KMS-11 (cell line): ENCODE measurements around the gene RPS18.
A peak's percentile ranks its signal among the peaks of the same experiment; 100 is the strongest.

Source experiments
- H2AFZ ChIP-seq: fragments of 200-600 bp; sonication (generic); 2 replicates; pipeline ENCODE4 v1.6.1; 2016; ENCODE audit warnings: antibody characterized with exemption, mixed run types, low read depth
- H3K27ac ChIP-seq: fragments of 200-600 bp; sonication (generic); 2 replicates; pipeline ENCODE4 v1.6.1; 2016; ENCODE audit warnings: mild to moderate bottlenecking, mixed run types
- H3K27me3 ChIP-seq: fragments of 200-600 bp; sonication (generic); 2 replicates; pipeline ENCODE4 v1.6.1; 2017; ENCODE audit warnings: mild to moderate bottlenecking, low read depth, mixed run types, moderate library complexity; ENCODE audit not compliant: insufficient read depth
- H3K36me3 ChIP-seq: fragments of 200-600 bp; sonication (generic); 2 replicates; pipeline ENCODE4 v1.6.1; 2017; ENCODE audit warnings: mild to moderate bottlenecking, mixed run types; ENCODE audit not compliant: insufficient read depth
- H3K4me1 ChIP-seq: fragments of 200-600 bp; sonication (generic); 2 replicates; pipeline ENCODE4 v1.6.1; 2016; ENCODE audit warnings: mild to moderate bottlenecking, low read depth, mixed run types; ENCODE audit not compliant: poor library complexity, severe bottlenecking
- H3K4me2 ChIP-seq: fragments of 200-600 bp; sonication (generic); 2 replicates; pipeline ENCODE4 v1.7.0; 2016; ENCODE audit warnings: mild to moderate bottlenecking, mixed run types
- H3K4me3 ChIP-seq: fragments of 200-600 bp; sonication (generic); IDR thresholded peaks from 2 replicates; pipeline ENCODE4 v1.6.1; 2017; ENCODE audit warnings: low read depth, low read length, mixed read lengths; ENCODE audit not compliant: insufficient read depth
- H3K79me2 ChIP-seq: fragments of 200-600 bp; sonication (generic); 2 replicates; pipeline ENCODE4 v1.6.1; 2016; ENCODE audit warnings: low read depth, mixed run types; ENCODE audit not compliant: insufficient read depth
- H3K9ac ChIP-seq: fragments of 200-600 bp; sonication (generic); 2 replicates; pipeline ENCODE4 v1.6.1; 2016; ENCODE audit warnings: mild to moderate bottlenecking, mixed run types
- H4K20me1 ChIP-seq: fragments of 200-600 bp; sonication (generic); 2 replicates; pipeline ENCODE4 v1.6.1; 2016; ENCODE audit warnings: mild to moderate bottlenecking, mixed run types; ENCODE audit not compliant: insufficient read depth
- CTCF ChIP-seq: fragments of 200-600 bp; sonication (generic); conservative IDR thresholded peaks from 2 replicates; pipeline ENCODE4 v1.6.1; 2017; ENCODE audit warnings: low read depth, mild to moderate bottlenecking, antibody characterized with exemption, low read length, moderate library complexity, mixed read lengths

The RPS18 gene

GRCh38 chr6:33295621-33296369 lies 23.9 kb downstream of the RPS18 start:
- H3K27me3 ChIP-seq, result no peaks in the 10 kb centered on the region
- H3K9ac ChIP-seq, result no peak overlapping the region
- no peak overlapping the region for H3K4me3 ChIP-seq
- no peak for TF ChIP-seq CTCF
- no peaks in the 10 kb centered on the region for H3K79me2 ChIP-seq
- H3K4me1 ChIP-seq, result peaks cover 16% of the 10 kb centered on the region
- H2AFZ ChIP-seq, result no peak overlapping the region
- H3K27ac ChIP-seq, result no peak overlapping the region
- no peaks in the 10 kb centered on the region for H4K20me1 ChIP-seq
- H3K4me2 ChIP-seq, result no peak overlapping the region
- H3K36me3 ChIP-seq, result no peaks in the 10 kb centered on the region

DNA sequence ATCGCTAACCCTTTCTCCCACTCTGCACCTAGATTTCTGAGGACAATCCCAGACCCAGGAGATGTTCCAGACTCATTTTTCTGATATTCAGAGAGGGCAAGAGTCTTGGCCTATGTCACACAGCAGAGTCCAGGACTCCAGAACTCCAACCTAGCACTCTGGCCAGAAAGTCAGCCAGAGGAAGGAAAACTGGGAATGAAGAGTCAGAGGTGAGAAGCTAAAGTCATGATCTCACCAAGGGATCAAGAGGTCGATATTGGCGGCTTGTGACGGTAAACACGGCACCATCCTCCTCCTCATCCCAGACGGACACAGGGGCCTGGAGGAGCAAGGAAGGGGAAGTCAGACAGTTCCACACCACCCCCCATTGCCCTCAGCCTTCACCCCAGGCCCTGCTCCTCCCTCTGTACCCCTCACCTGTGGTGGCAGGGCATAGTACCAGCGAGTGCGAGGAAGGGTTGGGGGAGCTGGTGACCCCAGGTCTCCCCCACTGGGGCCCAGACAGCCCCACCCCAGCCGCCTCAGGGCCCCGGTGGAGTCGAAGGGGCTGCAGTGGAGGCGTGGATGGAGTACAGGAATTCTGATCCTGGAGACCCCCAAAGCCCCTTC lies 25.0 kb downstream of the RPS18 start:
- H3K27me3 ChIP-seq, result no peaks in the 10 kb centered on the region
- H3K79me2 ChIP-seq, result no peaks in the 10 kb centered on the region
- no peak for TF ChIP-seq CTCF
- no peaks in the 10 kb centered on the region for H3K36me3 ChIP-seq
- H4K20me1 ChIP-seq, result no peaks in the 10 kb centered on the region
- H3K4me2 ChIP-seq, result peak overlapping the region; percentile 68; the same call in 1 of the 2 replicates
- H3K9ac ChIP-seq, result no peak overlapping the region
- no peak overlapping the region for H2AFZ ChIP-seq
- no peak overlapping the region for H3K27ac ChIP-seq
- H3K4me1 ChIP-seq, result peaks cover 13% of the 10 kb centered on the region
- H3K4me3 ChIP-seq, result no peak overlapping the region

DNA sequence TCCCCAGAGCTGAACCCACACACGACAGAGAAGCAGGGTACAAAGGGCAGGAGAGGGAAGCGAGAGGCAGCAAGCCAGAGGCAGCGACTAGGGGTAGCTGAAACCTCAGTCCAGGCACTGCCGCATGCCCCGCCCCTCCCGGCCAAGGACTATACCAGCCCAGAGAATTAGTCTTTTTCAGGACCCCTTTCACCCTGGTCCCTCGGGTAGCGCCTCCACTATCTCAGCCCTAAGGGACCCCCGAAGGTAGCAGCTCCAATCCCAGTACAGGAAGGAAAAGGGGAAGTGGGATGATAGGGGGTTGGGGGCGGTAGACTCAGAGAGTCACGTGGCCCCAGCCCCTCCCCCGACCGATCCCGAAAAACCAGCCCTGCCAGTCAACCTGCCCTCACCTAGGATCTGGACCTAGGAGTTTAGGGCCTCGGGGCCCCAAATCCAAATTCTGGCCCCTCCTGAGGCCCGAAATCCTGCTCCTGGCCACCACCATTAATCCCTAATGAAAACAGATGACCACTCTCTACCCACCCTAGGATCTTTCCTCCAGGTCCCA lies 25.6 kb downstream of the RPS18 start:
- H2AFZ ChIP-seq, result no peak overlapping the region
- TF ChIP-seq CTCF, result no peak
- peak overlapping the region; percentile 68 for H3K4me2 ChIP-seq
- no peaks in the 10 kb centered on the region for H3K27me3 ChIP-seq
- H4K20me1 ChIP-seq, result no peaks in the 10 kb centered on the region
- no peak overlapping the region for H3K4me3 ChIP-seq
- no peak overlapping the region; the same call in 1 of the 2 replicates for H3K9ac ChIP-seq
- peaks cover 13% of the 10 kb centered on the region for H3K4me1 ChIP-seq
- no peaks in the 10 kb centered on the region for H3K79me2 ChIP-seq
- no peak overlapping the region; the same call in 1 of the 2 replicates for H3K27ac ChIP-seq
- H3K36me3 ChIP-seq, result no peaks in the 10 kb centered on the region

DNA sequence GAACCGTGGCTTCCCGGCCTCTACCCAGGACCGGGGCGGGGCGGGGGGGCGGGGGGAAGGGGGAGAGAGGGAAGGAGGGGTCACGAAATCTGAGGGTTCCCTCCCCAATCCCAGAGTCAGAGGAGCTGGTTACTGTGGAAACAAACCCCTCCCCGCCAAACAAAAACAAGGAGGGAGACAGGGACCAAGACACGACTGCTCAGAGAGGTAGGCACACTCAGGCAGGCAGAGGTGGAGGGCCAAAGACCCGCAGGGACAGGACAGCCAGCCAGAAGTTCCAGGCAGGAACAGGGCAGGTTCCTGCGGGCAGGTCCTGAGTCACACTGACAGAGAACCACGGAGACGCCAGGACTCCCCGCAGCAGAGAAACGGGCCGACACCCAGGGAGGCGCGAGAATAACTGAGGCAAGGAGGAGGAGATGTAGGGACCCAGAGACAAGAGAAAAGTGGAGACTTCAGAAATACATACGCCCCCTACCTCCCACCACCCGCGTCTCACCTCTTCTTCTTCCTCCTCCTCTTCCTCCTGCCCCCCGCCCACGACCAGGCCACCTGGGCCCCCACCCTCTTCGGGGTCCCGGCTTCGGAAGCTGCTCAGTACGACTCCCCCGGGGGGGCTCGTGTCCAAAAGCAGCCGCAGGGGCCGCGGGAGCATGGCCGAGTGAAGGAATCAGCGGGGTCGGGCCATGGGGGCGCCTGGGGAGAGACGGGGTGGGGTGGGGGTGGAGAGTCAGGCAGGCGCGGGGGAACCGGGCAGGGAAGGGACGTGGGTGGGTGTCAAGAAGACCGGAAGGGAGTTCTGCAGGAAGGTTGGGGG lies 26.3 kb downstream of the RPS18 start:
- Histone ChIP-seq H3K4me2 (peak overlapping the region; percentile 93), H3K27me3 (no peaks in the 10 kb centered on the region), H4K20me1 (no peaks in the 10 kb centered on the region), H3K27ac (peak overlapping the region; percentile 78), H2AFZ (peak overlapping the region; percentile 20; the same call in 1 of the 2 replicates), H3K9ac (peak overlapping the region; percentile 50), H3K36me3 (no peaks in the 10 kb centered on the region), H3K79me2 (no peaks in the 10 kb centered on the region), H3K4me1 (peaks cover 13% of the 10 kb centered on the region), H3K4me3 (no peak overlapping the region)
- no peak for TF ChIP-seq CTCF
